Upper lobe of left lung (tissue), 6 donors: ENCODE data around the gene NPDC1. TPM values are rescaled to one million over a fixed set of nuclear protein-coding genes. Genes with fewer than 3 reads are reported as not detected.

Experiments
- ATAC-seq, 2 donors: fragments of 200-7000 bp; cut with Tn5 transposase; one replicate each; pipeline ENCODE4 v1.9.1; 2022; ENCODE audit warnings: mild to moderate bottlenecking in 2 of 2, moderate library complexity in 2 of 2; ENCODE audit not compliant: low FRiP score in 2 of 2
- DNase-seq, 2 donors: peaks; one replicate each; pipeline ENCODE4 v3.0.0-alpha.2; 2019 to 2020
- H3K27ac ChIP-seq, 4 donors: fragments of 200-600 bp; sonication (generic); one replicate each; pipeline ENCODE4 v1.5.1; 2016 to 2019
- H3K27me3 ChIP-seq, 4 donors: fragments of 200-600 bp; sonication (generic); one replicate each; pipeline ENCODE4 v1.5.1; 2017 to 2019
- H3K36me3 ChIP-seq, 4 donors: fragments of 200-600 bp; sonication (generic); one replicate each; pipeline ENCODE4 v1.5.1; 2016 to 2019
- H3K4me1 ChIP-seq, 4 donors: fragments of 200-600 bp; sonication (generic); one replicate each; pipeline ENCODE4 v1.5.1; 2018 to 2019
- H3K4me3 ChIP-seq, 4 donors: fragments of 200-600 bp; sonication (generic); one replicate each; pipeline ENCODE4 v1.5.1; 2017 to 2019; ENCODE audit warnings: mild to moderate bottlenecking in 2 of 4, moderate library complexity in 1 of 4
- H3K9me3 ChIP-seq, 4 donors: fragments of 200-600 bp; sonication (generic); one replicate each; pipeline ENCODE4 v1.5.1; 2018 to 2019
- EP300 ChIP-seq, 4 donors: sonication (generic); formaldehyde crosslinking; IDR thresholded peaks; one replicate each; pipeline ENCODE4 v1.5.1; 2017; ENCODE audit warnings: antibody characterized with exemption in 4 of 4, control low read depth in 2 of 4
- POLR2A ChIP-seq, 4 donors: fragments of 450-650 bp; IDR thresholded peaks; one replicate each; pipeline ENCODE4 v1.5.1; 2016 to 2017; ENCODE audit warnings: antibody characterized with exemption in 4 of 4, mild to moderate bottlenecking in 2 of 4
- POLR2AphosphoS5 ChIP-seq, 2 donors: sonication (generic); formaldehyde crosslinking; IDR thresholded peaks; one replicate each; pipeline ENCODE4 v1.5.1; 2017; ENCODE audit warnings: antibody characterized with exemption in 2 of 2
- WGBS, 2 donors: methylation state at CpG; one replicate each; pipeline ENCODE4 v1.1.5; 2017 to 2018; 5-methylcytosine and 5-hydroxymethylcytosine counted together
- total RNA-seq, 6 donors: library from RNA; depleted of rRNA in 4 of 6; stranded (reverse); fragments of >200 nt in 4 of 6; gene quantifications; one replicate each; pipeline versions ENCODE4 v1.1.0 to v1.2.1, GENCODE V29; 2016 to 2021
- TF ChIP-seq, protein P1 (sequence below), 6 experiments: fragments of 450-650 bp in 4 of 6; fragments of 200-600 bp in 2 of 6; sonication (generic) in 2 of 6; IDR thresholded peaks; one replicate each; pipeline ENCODE4 v1.5.1; 2016 to 2019; ENCODE audit warnings: antibody characterized with exemption in 6 of 6
- donor health status: DM: no; HTN: no; CAD: no; lungs with moderate emphysema.
- donor health status: DM: no; HTN: yes; CAD: no; lungs with severe emphysema.

The NPDC1 gene
- total RNA-seq, 6 donors from 2014 or later = 26.7 to 199 (median 73.2) TPM

DNA sequence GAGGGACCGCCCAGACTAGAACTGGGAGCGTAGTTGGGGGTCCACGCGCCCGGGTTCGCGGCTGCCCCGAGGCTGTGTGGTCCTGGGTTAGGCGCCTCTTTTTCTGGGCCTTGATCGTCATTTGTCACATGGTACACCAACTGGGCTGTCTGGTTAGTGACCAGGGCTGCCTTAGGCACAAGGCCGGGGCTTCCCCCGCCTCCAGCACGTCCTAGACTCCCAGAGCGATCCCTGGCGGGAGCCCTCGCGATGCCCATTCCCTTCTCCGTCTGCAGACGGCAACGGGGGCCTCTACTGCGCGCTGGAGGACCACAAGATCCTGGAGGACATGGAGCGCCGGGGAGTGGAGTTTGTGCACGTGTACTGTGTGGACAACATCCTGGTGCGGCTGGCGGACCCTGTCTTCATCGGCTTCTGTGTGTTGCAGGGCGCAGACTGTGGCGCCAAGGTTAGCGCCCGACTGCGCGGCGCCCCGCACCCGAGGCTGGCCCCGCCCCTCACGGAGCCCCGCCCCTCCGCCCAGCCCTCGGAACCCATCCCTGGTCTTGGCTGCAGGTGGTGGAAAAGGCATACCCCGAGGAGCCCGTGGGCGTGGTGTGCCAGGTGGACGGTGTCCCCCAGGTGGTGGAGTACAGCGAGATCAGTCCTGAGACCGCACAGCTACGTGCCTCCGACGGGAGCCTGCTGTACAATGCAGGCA, 32.9 kb upstream of the NPDC1 start:
- H3K4me3 ChIP-seq = peak overlapping the region in 3 of 4 donors; percentile 74 to 96 (median 74)
- H3K36me3 ChIP-seq = peaks cover 0 to 51% (median 37%) of the 10 kb centered on the region in 4 donors
- no peaks in the 10 kb centered on the region for H3K9me3 ChIP-seq
- ATAC-seq (no peak), DNase-seq (no peak)
- TF ChIP-seq, protein P1, sequence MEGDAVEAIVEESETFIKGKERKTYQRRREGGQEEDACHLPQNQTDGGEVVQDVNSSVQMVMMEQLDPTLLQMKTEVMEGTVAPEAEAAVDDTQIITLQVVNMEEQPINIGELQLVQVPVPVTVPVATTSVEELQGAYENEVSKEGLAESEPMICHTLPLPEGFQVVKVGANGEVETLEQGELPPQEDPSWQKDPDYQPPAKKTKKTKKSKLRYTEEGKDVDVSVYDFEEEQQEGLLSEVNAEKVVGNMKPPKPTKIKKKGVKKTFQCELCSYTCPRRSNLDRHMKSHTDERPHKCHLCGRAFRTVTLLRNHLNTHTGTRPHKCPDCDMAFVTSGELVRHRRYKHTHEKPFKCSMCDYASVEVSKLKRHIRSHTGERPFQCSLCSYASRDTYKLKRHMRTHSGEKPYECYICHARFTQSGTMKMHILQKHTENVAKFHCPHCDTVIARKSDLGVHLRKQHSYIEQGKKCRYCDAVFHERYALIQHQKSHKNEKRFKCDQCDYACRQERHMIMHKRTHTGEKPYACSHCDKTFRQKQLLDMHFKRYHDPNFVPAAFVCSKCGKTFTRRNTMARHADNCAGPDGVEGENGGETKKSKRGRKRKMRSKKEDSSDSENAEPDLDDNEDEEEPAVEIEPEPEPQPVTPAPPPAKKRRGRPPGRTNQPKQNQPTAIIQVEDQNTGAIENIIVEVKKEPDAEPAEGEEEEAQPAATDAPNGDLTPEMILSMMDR (IDR thresholded peaks at IDR 0.05) = no peak
- TF ChIP-seq POLR2A (IDR thresholded peaks at IDR 0.05) (no peak), POLR2AphosphoS5 (IDR thresholded peaks at IDR 0.05) (no peak), EP300 (IDR thresholded peaks at IDR 0.05) (no peak)
- WGBS, 2 donors = 80 to 81% methylated on average over 42 to 51 of the region's 51 CpGs
- H3K4me1 ChIP-seq = peaks cover 15 to 36% (median 16%) of the 10 kb centered on the region in 4 donors
- H3K27ac ChIP-seq = no peak overlapping the region
- peaks cover 0 to 6% (median 0%) of the 10 kb centered on the region in 4 donors for H3K27me3 ChIP-seq

DNA sequence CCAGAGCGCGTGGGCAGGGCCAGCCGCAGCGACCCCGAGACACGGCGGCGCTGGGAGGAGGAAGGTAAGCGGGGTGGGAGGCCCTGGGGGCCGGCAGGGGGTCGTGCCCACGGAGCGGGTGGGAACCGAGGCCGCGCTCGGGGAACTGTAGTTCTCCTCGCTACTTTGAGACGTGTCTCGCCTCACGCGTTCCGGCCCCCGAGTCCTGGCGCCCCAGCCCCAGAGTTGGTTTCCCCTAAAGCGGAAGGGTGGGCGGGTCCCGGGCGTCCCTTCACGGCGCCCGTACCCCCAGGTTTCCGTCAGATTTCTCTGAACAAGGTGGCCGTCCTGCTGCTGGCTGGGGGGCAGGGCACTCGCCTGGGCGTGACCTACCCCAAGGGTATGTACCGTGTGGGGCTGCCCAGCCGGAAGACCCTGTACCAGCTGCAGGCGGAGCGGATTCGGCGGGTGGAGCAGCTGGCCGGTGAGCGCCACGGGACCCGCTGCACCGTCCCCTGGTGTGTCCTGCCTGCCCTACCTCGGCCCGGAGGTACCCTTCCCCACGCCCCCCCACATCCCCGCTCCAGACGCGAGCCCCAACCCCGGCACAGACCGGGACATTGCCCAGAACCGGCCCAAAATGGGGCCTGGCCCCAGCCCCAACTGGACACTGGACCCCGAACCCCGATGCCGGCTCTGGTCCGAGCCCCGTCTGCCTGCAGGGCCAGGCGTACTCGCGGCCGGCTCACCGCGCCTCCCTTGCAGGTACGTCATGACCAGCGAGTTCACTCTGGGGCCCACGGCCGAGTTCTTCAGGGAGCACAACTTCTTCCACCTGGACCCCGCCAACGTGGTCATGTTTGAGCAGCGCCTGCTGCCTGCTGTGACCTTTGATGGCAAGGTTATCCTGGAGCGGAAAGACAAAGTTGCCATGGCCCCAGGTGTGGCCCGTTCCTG, 32.0 kb upstream of the NPDC1 start:
- 51 to 90% methylated on average over 2 to 30 of the region's 76 CpGs for WGBS, 2 donors
- H3K27ac ChIP-seq = peak overlapping the region in 3 of 4 donors; percentile 68 to 70 (median 68)
- H3K4me3 ChIP-seq = peak overlapping the region; percentile 74 to 96 (median 76)
- H3K27me3 ChIP-seq = peaks cover 0 to 6% (median 0%) of the 10 kb centered on the region in 4 donors
- TF ChIP-seq EP300 (IDR thresholded peaks at IDR 0.05) (no peak), POLR2A (IDR thresholded peaks at IDR 0.05) (no peak), POLR2AphosphoS5 (IDR thresholded peaks at IDR 0.05) (no peak)
- TF ChIP-seq, protein P1 (IDR thresholded peaks at IDR 0.05) = no peak
- DNase-seq (peak; percentile 31 to 87), ATAC-seq (no peak)
- H3K4me1 ChIP-seq = peaks cover 15 to 45% (median 16%) of the 10 kb centered on the region in 4 donors
- no peaks in the 10 kb centered on the region for H3K9me3 ChIP-seq
- peaks cover 0 to 44% (median 32%) of the 10 kb centered on the region in 4 donors for H3K36me3 ChIP-seq

DNA sequence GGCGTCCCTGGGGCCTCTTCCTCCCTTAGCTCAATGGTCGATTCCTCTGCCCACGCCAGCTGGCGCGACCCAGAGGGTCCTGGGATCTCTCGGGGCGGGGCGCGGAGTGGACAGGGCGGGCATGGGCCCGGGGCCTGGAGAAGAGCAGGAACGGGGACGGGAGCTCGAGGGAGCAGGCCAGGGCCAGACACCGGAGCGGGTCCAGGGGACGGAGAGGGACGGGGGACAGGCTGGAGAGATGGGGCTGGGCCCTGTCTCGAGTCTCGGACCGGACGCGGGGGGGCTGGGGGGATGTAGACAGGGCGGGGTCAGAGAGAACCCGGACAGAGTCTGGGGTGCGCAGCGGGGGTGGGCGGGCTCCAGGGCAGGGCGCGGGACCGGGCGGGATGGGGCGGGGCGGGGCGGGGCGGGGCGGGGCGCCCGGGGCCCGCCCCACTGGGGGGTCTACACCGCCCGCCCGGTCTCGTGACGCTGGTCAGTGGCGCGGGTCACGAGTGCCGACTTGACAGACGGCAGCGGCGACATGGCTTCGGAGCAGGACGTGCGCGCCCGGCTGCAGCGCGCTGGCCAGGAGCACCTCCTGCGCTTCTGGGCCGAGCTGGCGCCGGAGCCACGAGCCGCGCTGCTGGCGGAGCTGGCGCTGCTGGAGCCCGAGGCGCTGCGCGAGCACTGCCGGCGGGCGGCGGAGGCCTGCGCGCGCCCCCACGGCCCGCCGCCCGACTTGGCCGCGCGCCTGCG, 31.2 kb upstream of the NPDC1 start, which contains the start of gene UAP1L1:
TSS of gene UAP1L1 (plus strand) at position 508 of the 738 bp plus-strand sequence. CDS start at position 524, 16 bp downstream.
- H3K4me3 ChIP-seq = peak within 1 kb of the TSS; percentile 74 to 96 (median 76)
- TF ChIP-seq, protein P1 (IDR thresholded peaks at IDR 0.05) = peak in 1 of 6 experiments; percentile 9
- TF ChIP-seq EP300 (IDR thresholded peaks at IDR 0.05) = peak in 1 of 4 donors; percentile 22
- TF ChIP-seq POLR2A (IDR thresholded peaks at IDR 0.05) = peak in 2 of 4 donors; percentile 37 to 71
- peak in 1 of 2 donors; percentile 72 for TF ChIP-seq POLR2AphosphoS5 (IDR thresholded peaks at IDR 0.05)
- 2 to 4% methylated on average over 24 to 30 of the region's 87 CpGs for WGBS, 2 donors
- peak; percentile 75 to 80 for ATAC-seq
- peaks cover 15 to 47% (median 16%) of the 10 kb centered on the region in 4 donors for H3K4me1 ChIP-seq
- peaks cover 0 to 6% (median 0%) of the 10 kb centered on the region in 4 donors for H3K27me3 ChIP-seq
- H3K36me3 ChIP-seq = peaks cover 0 to 36% (median 28%) of the 10 kb centered on the region in 4 donors
- H3K27ac ChIP-seq = peak within 1 kb of the TSS; percentile 68 to 82 (median 73)
- H3K9me3 ChIP-seq = no peaks in the 10 kb centered on the region
- DNase-seq = peak; percentile 91 to 94

DNA sequence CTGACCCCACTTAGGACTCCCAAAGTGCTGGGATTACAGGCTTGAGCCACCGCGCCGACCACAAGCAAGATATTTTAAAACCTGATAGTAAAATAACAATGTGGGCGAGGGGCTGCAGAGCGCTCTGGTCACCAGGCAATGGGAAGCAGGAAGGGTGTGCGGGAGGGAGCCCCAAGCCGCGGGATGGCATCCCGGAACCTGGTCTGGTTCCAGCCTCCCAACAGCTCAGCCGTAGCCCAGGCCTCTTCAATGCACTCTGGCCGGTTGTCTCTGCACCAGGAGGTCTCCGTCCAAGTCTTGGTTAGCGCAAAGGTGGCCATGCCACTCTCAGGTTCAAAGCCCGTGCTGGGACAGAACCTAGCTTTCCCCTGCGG, 30.6 kb upstream of the NPDC1 start:
- Histone ChIP-seq H3K36me3 (peaks cover 0 to 30% (median 26%) of the 10 kb centered on the region in 4 donors), H3K4me3 (peak overlapping the region in 3 of 4 donors; percentile 74 to 96 (median 74)), H3K9me3 (no peaks in the 10 kb centered on the region), H3K27ac (peak overlapping the region; percentile 68 to 82 (median 73)), H3K27me3 (peaks cover 0 to 6% (median 0%) of the 10 kb centered on the region in 4 donors), H3K4me1 (peaks cover 15 to 47% (median 16%) of the 10 kb centered on the region in 4 donors)
- 70 to 74% methylated on average over 6 to 15 of the region's 15 CpGs for WGBS, 2 donors
- TF ChIP-seq POLR2AphosphoS5 (IDR thresholded peaks at IDR 0.05) (no peak), EP300 (IDR thresholded peaks at IDR 0.05) (no peak), POLR2A (IDR thresholded peaks at IDR 0.05) (no peak)
- TF ChIP-seq, protein P1 (IDR thresholded peaks at IDR 0.05) = no peak
- ATAC-seq (no peak), DNase-seq (no peak)
